Spleen (tissue), 7 donors: ENCODE measurements around the gene JARID2.

Experiments
- POLR2A ChIP-seq, 3 donors: fragments of 450-650 bp; IDR thresholded peaks; one replicate each; pipeline ENCODE4 v1.5.1; 2017; ENCODE audit warnings: antibody characterized with exemption in 3 of 3, mild to moderate bottlenecking in 1 of 3
- POLR2AphosphoS5 ChIP-seq, 3 donors: sonication (generic); formaldehyde crosslinking; IDR thresholded peaks; one replicate each; pipeline ENCODE4 v1.5.1; 2017; ENCODE audit warnings: antibody characterized with exemption in 3 of 3
- TF ChIP-seq, protein P1 (sequence below), 11 experiments: fragments of 200-600 bp in 7 of 11; fragments of 450-650 bp in 4 of 11; sonication (generic) in 4 of 11; IDR thresholded peaks in 8 of 11; conservative IDR thresholded peaks in 3 of 11; 1 replicate in 7 of 11; 2 replicates in 4 of 11; pipeline versions ENCODE4 v1.4.0 to v1.8.0; 2016 to 2021; ENCODE audit warnings: antibody characterized with exemption in 11 of 11, inconsistent platforms in 4 of 11, mild to moderate bottlenecking in 1 of 11
- donor health status: DM: no; HTN: no; CAD: no; lungs with moderate emphysema.
- donor health status: DM: no; HTN: no; CAD: no.
- donor health status: DM: no; HTN: no; CAD: no.

DNA sequence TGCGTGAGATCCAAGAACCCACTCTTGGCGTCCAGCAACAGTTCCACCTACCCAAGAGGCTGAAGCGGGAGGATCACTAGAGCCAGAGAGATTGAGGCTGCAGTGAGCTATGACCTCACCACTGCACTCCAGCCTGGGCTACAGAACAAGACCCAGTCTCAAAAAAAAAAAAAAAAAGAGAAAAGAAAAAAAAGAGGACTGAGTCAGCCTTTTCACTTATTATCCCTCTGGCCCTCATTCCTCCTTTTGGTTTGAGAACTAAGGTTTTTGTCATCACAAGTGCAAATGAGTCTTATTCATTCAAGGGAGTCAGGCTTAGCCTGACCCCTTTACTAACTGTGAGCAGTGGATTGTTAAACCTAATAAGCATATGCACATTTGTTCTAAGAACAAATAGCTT lies 37.9 kb upstream of the JARID2 start:
- TF ChIP-seq POLR2A (IDR thresholded peaks at IDR 0.05), result no peak
- TF ChIP-seq, protein P1, sequence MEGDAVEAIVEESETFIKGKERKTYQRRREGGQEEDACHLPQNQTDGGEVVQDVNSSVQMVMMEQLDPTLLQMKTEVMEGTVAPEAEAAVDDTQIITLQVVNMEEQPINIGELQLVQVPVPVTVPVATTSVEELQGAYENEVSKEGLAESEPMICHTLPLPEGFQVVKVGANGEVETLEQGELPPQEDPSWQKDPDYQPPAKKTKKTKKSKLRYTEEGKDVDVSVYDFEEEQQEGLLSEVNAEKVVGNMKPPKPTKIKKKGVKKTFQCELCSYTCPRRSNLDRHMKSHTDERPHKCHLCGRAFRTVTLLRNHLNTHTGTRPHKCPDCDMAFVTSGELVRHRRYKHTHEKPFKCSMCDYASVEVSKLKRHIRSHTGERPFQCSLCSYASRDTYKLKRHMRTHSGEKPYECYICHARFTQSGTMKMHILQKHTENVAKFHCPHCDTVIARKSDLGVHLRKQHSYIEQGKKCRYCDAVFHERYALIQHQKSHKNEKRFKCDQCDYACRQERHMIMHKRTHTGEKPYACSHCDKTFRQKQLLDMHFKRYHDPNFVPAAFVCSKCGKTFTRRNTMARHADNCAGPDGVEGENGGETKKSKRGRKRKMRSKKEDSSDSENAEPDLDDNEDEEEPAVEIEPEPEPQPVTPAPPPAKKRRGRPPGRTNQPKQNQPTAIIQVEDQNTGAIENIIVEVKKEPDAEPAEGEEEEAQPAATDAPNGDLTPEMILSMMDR (IDR thresholded peaks at IDR 0.05 in 8 of 11, conservative IDR thresholded peaks at IDR 0.05 in 3 of 11), result no peak
- TF ChIP-seq POLR2AphosphoS5 (IDR thresholded peaks at IDR 0.05), result no peak
